22Rv1 (cell line): ENCODE results near the gene SERGEF.

Source experiments
- H3K27ac ChIP-seq: fragments of 450-650 bp; 2 replicates; pipeline ENCODE4 v1.5.1; 2017
- CTCF ChIP-seq: fragments of 450-650 bp; IDR thresholded peaks from 2 replicates; pipeline ENCODE4 v1.5.1; 2017; ENCODE audit warnings: mild to moderate bottlenecking
- ZFX ChIP-seq: fragments of 450-650 bp; IDR thresholded peaks from 2 replicates; pipeline ENCODE4 v1.6.1; 2017; ENCODE audit warnings: antibody characterized with exemption, borderline replicate concordance

SERGEF gene

GRCh38 chr11:18012906-18013781 lies at the start of gene SERGEF:
Gene SERGEF, minus strand, starts transcription at chr11:18013047. Its CDS starts 37 bp downstream, at chr11:18013010.
- peak within 1 kb of the TSS; percentile 75 for H3K27ac ChIP-seq
- TF ChIP-seq CTCF (0 out of 2 replicates have a peak, but pooled peaks have one; percentile 16), ZFX (no peak)

DNA sequence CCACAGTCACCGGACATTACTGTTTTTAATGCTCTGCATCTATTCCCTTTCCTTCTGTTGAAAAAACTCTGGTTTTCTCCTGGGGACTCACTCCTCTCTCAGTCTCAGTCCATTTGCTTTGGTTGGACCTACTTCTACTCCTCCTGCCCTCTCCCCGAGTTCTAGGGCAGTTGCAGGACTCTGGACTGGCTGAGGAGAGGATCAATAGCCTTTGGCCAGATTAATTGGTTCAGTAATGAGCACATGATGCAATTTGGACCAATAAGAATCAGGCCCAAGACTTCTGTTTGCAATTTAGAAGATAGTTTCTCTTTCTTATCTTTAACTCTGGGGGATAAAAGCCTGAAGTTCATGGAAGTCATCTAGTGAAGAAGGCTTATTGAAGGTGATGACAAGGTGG lies 48.5 kb upstream of the SERGEF start:
- no peak overlapping the region for H3K27ac ChIP-seq
- TF ChIP-seq ZFX (no peak), CTCF (no peak)

DNA sequence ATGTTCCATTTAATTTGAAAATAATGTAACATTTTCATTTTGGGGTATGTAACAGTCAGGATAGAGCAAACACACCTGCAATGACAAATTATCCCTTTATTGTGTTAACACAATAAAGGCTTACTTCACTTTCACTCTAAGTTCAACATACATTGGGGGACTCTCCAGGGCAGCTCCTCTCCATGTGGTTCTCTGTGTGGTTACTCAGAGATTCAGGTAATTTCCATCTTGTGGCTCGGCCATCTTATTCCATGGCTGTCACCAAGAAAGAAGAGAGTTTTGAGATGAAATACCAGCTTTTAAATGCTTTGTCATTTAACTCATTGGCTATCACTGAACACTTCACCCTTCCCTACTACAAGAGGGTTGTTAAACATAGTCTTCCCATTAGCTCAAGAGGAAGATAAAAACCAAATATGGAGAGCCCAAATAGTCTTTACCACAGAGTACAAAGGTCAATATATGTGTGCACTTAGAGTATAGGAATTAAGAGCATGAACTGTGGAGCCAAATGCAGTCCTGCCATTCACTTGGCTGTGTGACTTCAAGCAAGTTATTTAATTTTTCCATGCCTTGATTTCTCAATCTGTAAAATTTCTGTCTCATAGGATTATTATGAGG lies 43.8 kb upstream of the SERGEF start:
- 0 out of 2 replicates have a peak overlapping the region, but pooled peaks have one; percentile 8 for H3K27ac ChIP-seq
- TF ChIP-seq CTCF (no peak), ZFX (no peak)

- TF ChIP-seq CTCF: no peak
- TF ChIP-seq ZFX: no peak
- no peak overlapping the region for H3K27ac ChIP-seq
Measured at GRCh38 chr11:18054511-18055103, 41.8 kb upstream of the SERGEF start.

GRCh38 chr11:18050848-18051247 lies 38.0 kb upstream of the SERGEF start:
- H3K27ac ChIP-seq: no peak overlapping the region
- TF ChIP-seq ZFX (no peak), CTCF (no peak)

GRCh38 chr11:18046116-18046777 lies 33.4 kb upstream of the SERGEF start, which contains the start of gene TPH1:
Gene TPH1, minus strand, starts transcription at chr11:18046269. Its CDS starts 5,507 bp downstream, at chr11:18040762.
- no peak within 1 kb of the TSS for H3K27ac ChIP-seq
- TF ChIP-seq ZFX (no peak), CTCF (no peak)
